HL-60 (cell line): ENCODE measurements around the gene KDM8.

Experiments
- DNase-seq, 2 experiments: peaks; one replicate each; pipeline ENCODE4 v3.0.0-alpha.2; 2010 to 2020; ENCODE audit warnings: low read depth in 1 of 2, low spot score in 1 of 2
- H3K27ac ChIP-seq: fragments of 250-450 bp; sonication (Bioruptor Pico); replicated peaks from 2 replicates; pipeline ENCODE4 v1.5.1; 2020; ENCODE audit warnings: mild to moderate bottlenecking, moderate library complexity
- H3K27me3 ChIP-seq: fragments of 250-450 bp; sonication (Bioruptor Pico); 2 replicates; pipeline ENCODE4 v1.5.1; 2021; ENCODE audit warnings: mild to moderate bottlenecking, moderate library complexity; ENCODE audit not compliant: insufficient read depth, poor library complexity, severe bottlenecking
- H3K4me3 ChIP-seq: replicated peaks from 2 replicates; pipeline ENCODE4 v1.5.1; 2011; ENCODE audit warnings: mild to moderate bottlenecking, control low read depth, low read length; ENCODE audit not compliant: insufficient read depth
- GABPA ChIP-seq: IDR thresholded peaks from 2 replicates; pipeline ENCODE4 v1.6.1; 2012; ENCODE audit warnings: low read depth
- POLR2AphosphoS5 ChIP-seq: IDR thresholded peaks from 2 replicates; pipeline ENCODE4 v1.6.1; 2012; ENCODE audit warnings: low read depth
- REST ChIP-seq: IDR thresholded peaks from 2 replicates; pipeline ENCODE4 v1.6.1; 2012; ENCODE audit warnings: low read depth; ENCODE audit not compliant: insufficient replicate concordance
- SPI1 ChIP-seq: IDR thresholded peaks from 2 replicates; pipeline ENCODE4 v1.6.1; 2012; ENCODE audit warnings: low read depth, mild to moderate bottlenecking, borderline replicate concordance
- TF ChIP-seq, protein P1 (sequence below): IDR thresholded peaks from one replicate; pipeline ENCODE4 v1.5.1; 2011; ENCODE audit warnings: low read length, control low read depth, inconsistent platforms; ENCODE audit not compliant: insufficient read depth

KDM8 gene

DNA sequence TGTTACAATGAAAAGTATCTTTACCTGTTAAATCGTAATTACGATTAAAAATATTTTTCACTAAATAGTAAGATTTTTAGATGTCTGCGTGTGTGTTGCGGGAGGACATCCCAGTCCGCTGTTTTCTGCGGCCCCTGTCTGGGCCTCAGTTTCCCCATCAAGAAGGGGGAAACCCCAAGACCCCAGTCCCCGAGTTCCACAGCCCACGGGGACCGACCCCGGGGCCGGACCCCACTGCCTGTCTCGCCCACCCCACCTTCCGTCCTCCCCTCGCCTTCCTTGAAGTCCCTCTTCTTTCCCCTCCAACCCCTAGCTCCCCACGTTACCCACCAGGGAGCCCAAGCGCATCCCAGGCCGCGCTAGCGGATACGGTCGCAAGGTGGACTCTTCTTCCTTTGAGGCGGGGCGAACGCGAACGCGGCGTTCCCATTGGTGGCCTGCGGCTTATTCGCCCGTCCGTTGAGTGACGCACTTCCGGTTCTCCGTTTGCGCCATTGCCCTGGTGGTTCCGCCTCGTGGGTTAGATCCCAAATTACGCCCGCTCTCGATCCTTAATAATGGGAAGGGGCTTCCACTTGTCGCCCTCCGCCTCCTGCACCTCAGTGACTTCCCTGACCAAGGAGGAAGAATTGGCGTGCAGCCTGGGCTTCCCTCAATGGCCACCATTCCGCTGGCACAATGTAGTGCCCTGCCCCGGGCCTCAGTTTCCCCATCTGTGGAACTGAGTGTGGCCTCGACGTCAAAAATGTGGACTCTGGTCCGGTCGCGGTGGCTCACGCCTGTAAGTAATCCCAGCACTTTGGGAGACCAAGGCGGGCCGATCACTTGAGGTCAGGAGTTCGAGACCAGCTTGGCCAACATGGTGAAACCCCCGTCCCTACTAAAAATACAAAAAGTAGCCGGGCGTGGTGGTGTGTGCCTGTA, 65.3 kb downstream of the KDM8 start, which contains the start of gene NSMCE1:
Gene NSMCE1, minus strand, starts transcription at position 397 of the 924 bp plus-strand sequence. CDS start 11,202 bp downstream, outside the sequence.
- peak; percentile 95 to 98 for DNase-seq
- TF ChIP-seq REST (peak; percentile 31), POLR2AphosphoS5 (peak; percentile 88), GABPA (peak; percentile 83), SPI1 (peak; percentile 28; the same call in 1 of the 2 replicates)
- TF ChIP-seq, protein P1, sequence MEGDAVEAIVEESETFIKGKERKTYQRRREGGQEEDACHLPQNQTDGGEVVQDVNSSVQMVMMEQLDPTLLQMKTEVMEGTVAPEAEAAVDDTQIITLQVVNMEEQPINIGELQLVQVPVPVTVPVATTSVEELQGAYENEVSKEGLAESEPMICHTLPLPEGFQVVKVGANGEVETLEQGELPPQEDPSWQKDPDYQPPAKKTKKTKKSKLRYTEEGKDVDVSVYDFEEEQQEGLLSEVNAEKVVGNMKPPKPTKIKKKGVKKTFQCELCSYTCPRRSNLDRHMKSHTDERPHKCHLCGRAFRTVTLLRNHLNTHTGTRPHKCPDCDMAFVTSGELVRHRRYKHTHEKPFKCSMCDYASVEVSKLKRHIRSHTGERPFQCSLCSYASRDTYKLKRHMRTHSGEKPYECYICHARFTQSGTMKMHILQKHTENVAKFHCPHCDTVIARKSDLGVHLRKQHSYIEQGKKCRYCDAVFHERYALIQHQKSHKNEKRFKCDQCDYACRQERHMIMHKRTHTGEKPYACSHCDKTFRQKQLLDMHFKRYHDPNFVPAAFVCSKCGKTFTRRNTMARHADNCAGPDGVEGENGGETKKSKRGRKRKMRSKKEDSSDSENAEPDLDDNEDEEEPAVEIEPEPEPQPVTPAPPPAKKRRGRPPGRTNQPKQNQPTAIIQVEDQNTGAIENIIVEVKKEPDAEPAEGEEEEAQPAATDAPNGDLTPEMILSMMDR = no peak
- Histone ChIP-seq H3K27ac (peak within 1 kb of the TSS; percentile 85), H3K4me3 (peak within 1 kb of the TSS; percentile 98), H3K27me3 (no peaks in the 10 kb centered on the region)

- DNase-seq = no peak
- H3K27ac ChIP-seq = peak overlapping the region; percentile 85
- peak overlapping the region; percentile 98 for H3K4me3 ChIP-seq
These were observed 66.2 kb downstream of the KDM8 start for GRCh38 chr16:27269300-27270150.

More at GRCh38 chr16:27269300-27270150, 66.2 kb downstream of the KDM8 start:
- no peaks in the 10 kb centered on the region for H3K27me3 ChIP-seq
- TF ChIP-seq SPI1 = no peak
- TF ChIP-seq, protein P1 = no peak
- TF ChIP-seq REST = no peak
- TF ChIP-seq GABPA = no peak
- TF ChIP-seq POLR2AphosphoS5 = no peak
